ENCODE results near the gene NEIL3.

Gene NEIL3

GRCh38 chr4:177292171-177292570, 17.5 kb upstream of the NEIL3 start:
- H3K4me2 ChIP-seq, result no peak overlapping the region

DNA sequence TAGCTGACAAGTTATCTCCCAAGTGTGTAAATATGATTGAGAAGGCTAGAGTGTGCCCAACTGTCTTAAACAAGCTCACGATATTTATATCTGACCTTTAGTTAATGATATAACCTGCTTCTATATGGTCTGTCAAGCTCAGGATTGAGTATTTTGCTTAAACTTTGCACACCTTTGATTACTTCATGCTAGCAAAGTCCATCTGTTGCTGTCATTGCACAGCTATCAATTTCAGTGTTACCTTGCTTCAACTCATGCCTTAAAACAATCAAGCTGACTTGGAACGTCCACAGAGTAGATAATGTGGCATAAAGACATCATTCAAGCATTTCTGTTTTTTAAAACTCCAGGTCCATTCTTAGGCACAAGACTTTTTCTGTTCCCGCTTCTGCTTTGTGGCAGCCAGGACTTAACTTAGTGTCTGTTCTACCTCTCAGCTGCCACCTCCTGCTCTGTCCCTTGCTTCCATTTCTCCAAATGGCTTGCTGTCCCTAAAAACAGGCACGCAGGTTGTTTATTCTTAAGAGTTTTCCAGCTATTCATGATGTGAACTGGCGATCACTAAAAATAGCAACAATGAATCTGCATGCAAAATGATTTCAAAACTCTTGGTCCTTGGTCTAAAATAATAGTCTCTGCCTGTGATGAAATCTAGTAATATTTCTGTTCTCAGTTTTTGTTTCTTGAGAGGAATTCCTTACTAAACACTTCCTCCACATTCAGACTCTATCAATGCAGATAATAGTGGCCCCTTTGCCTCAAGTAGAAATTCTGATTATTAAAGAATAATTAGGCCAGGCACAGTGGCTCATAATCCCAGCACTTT, 16.3 kb upstream of the NEIL3 start:
- no peak overlapping the region for H3K4me2 ChIP-seq
- H3K27ac ChIP-seq, result no peak overlapping the region
- no peak overlapping the region for H3K4me3 ChIP-seq (IDR thresholded peaks at IDR 0.05; ENCODE audit: insufficient read depth, low read depth, low read length)
- no peaks in the 10 kb centered on the region for H3K27me3 ChIP-seq (ENCODE audit: insufficient read depth, low read depth)
- H3K36me3 ChIP-seq (ENCODE audit: insufficient read depth), result no peaks in the 10 kb centered on the region
- no peak for TF ChIP-seq CTCF (conservative IDR thresholded peaks at IDR 0.05; ENCODE audit: low read depth, low read length)
- H2AFZ ChIP-seq (ENCODE audit: low read depth), result no peak overlapping the region
- H3K4me1 ChIP-seq (ENCODE audit: low read depth, poor library complexity, severe bottlenecking), result no peaks in the 10 kb centered on the region
- no peaks in the 10 kb centered on the region for H3K79me2 ChIP-seq (ENCODE audit: insufficient read depth, low read depth)
- H3K9ac ChIP-seq, result no peak overlapping the region
- no peaks in the 10 kb centered on the region for H4K20me1 ChIP-seq (ENCODE audit: insufficient read depth)

More at GRCh38 chr4:177292171-177292570, 17.5 kb upstream of the NEIL3 start:
- TF ChIP-seq CTCF (conservative IDR thresholded peaks at IDR 0.05; ENCODE audit: low read depth, low read length), result no peak
- H3K36me3 ChIP-seq (ENCODE audit: insufficient read depth), result no peaks in the 10 kb centered on the region
- no peaks in the 10 kb centered on the region for H3K27me3 ChIP-seq (ENCODE audit: insufficient read depth, low read depth)
- no peak overlapping the region for H2AFZ ChIP-seq (ENCODE audit: low read depth)
- no peak overlapping the region for H3K4me3 ChIP-seq (IDR thresholded peaks at IDR 0.05; ENCODE audit: insufficient read depth, low read depth, low read length)
- no peak overlapping the region for H3K9ac ChIP-seq
- H3K4me1 ChIP-seq (ENCODE audit: low read depth, poor library complexity, severe bottlenecking), result no peaks in the 10 kb centered on the region
- no peak overlapping the region for H3K27ac ChIP-seq
- H3K79me2 ChIP-seq (ENCODE audit: insufficient read depth, low read depth), result no peaks in the 10 kb centered on the region
- H4K20me1 ChIP-seq (ENCODE audit: insufficient read depth), result no peaks in the 10 kb centered on the region

DNA sequence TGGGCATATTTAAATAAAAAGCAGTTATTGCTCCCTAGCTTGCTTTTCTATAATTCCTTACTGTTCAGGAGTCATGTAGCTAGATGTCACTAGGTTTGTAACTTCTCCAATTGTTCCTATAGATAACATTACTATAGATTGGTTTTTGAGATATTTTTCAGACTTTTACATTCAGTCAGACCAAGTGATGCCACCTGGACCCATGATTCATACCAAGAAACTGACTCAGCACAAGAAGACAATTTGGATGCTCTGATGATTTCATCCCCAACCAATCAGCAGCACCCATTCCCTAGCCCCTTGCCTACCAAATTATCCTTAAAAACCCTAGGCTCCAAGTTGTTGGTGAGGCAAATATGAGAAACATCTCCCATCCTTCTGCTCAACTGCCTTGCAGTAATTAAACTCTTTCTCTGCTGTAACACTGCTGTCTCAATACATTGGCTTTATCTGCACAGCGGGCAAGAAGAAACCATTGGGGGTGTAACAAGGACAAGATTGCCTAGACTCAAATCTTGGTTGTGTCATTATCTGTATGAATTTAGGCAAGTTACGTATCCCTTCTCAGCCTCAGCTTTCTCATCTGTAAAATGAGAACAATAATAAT, 11.8 kb upstream of the NEIL3 start:
- H2AFZ ChIP-seq (ENCODE audit: low read depth), result no peak overlapping the region
- H3K27me3 ChIP-seq (ENCODE audit: insufficient read depth, low read depth), result no peaks in the 10 kb centered on the region
- no peaks in the 10 kb centered on the region for H4K20me1 ChIP-seq (ENCODE audit: insufficient read depth)
- peaks cover 9% of the 10 kb centered on the region for H3K4me1 ChIP-seq (ENCODE audit: low read depth, poor library complexity, severe bottlenecking)
- no peak for TF ChIP-seq CTCF (conservative IDR thresholded peaks at IDR 0.05; ENCODE audit: low read depth, low read length)
- H3K9ac ChIP-seq, result no peak overlapping the region
- H3K79me2 ChIP-seq (ENCODE audit: insufficient read depth, low read depth), result no peaks in the 10 kb centered on the region
- H3K36me3 ChIP-seq (ENCODE audit: insufficient read depth), result no peaks in the 10 kb centered on the region
- H3K4me2 ChIP-seq, result no peak overlapping the region
- H3K4me3 ChIP-seq (IDR thresholded peaks at IDR 0.05; ENCODE audit: insufficient read depth, low read depth, low read length), result no peak overlapping the region
- no peak overlapping the region for H3K27ac ChIP-seq

- Histone ChIP-seq H3K79me2 (ENCODE audit: insufficient read depth, low read depth) (no peaks in the 10 kb centered on the region), H3K36me3 (ENCODE audit: insufficient read depth) (no peaks in the 10 kb centered on the region), H4K20me1 (ENCODE audit: insufficient read depth) (no peaks in the 10 kb centered on the region), H2AFZ (ENCODE audit: low read depth) (no peak overlapping the region), H3K27me3 (ENCODE audit: insufficient read depth, low read depth) (no peaks in the 10 kb centered on the region), H3K4me1 (ENCODE audit: low read depth, poor library complexity, severe bottlenecking) (peaks cover 9% of the 10 kb centered on the region), H3K4me3 (IDR thresholded peaks at IDR 0.05; ENCODE audit: insufficient read depth, low read depth, low read length) (no peak overlapping the region), H3K27ac (no peak overlapping the region), H3K9ac (no peak overlapping the region), H3K4me2 (no peak overlapping the region)
- TF ChIP-seq CTCF (conservative IDR thresholded peaks at IDR 0.05; ENCODE audit: low read depth, low read length), result no peak
Observed at GRCh38 chr4:177301126-177301639, 8.5 kb upstream of the NEIL3 start.
